ENCODE results near the gene USHBP1.
A peak's percentile ranks its signal among the peaks of the same experiment; 100 is the strongest.

USHBP1 gene

DNA sequence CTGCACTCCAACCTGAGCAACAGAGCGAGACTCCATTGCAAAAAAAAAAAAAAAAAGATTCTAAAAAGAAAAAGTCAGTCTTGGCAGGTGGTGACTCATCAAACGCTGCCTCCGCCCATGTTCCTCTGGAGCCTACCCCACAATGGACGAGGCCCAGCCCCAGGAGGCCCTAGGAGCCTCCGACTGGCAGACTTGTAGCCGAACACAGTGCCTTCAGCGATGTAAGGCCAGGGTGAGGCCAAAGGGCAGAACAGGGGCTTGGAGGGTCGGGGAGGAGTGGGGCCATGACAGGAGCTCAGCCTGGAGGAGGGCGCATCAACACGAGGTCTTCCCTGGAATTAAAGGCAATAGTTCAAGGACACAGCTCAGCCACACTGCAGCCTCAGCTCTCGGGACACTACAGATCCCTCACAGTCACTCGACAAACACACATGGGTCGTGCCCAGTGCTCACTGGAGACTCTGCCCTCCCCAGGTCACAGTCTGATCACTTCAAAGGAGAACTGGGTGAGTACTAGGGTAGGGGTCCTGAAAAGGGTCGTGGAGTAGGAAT, 44.3 kb downstream of the USHBP1 start:
- Histone ChIP-seq H3K9ac (ENCODE audit: insufficient read length, low read depth) (peak overlapping the region; percentile 63), H3K27me3 (ENCODE audit: insufficient read depth, insufficient read length) (peaks cover 2% of the 10 kb centered on the region), H3K36me3 (ENCODE audit: insufficient read depth, insufficient read length, low read length) (peaks cover 35% of the 10 kb centered on the region), H3K4me3 (ENCODE audit: insufficient read length, low read depth) (no peak overlapping the region), H3K9me3 (ENCODE audit: insufficient read depth, low read length) (no peaks in the 10 kb centered on the region), H3K4me1 (ENCODE audit: insufficient read depth, insufficient read length) (peaks cover 11% of the 10 kb centered on the region)
- TF ChIP-seq YY1 (IDR thresholded peaks at IDR 0.05; ENCODE audit: insufficient read depth, insufficient read length) (no peak), SUZ12 (IDR thresholded peaks at IDR 0.05; ENCODE audit: extremely low read depth, insufficient read depth, insufficient read length) (no peak), ZNF274 (IDR thresholded peaks at IDR 0.05; ENCODE audit: low read depth, low read length) (no peak)
- DNase-seq (ENCODE audit: low read depth, low spot score): no peak

DNA sequence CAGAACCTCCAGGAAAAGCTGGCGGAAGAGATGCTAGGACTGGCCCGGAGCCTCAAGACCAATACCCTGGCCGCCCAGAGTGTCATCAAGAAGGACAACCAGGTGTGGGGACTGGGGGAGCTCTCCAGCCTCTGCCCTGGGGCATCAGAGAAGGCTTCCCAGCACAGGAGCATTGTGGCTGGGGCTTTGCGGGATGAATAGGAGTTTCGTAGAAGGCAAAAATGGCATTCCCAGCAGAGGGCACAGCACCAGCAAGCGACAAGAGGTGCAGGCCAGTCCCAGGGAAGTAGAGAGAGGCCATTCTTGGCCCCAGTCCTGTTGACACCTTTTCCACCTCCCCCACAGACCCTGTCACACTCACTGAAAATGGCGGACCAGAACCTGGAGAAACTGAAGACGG, 45.3 kb downstream of the USHBP1 start:
- no peak for DNase-seq (ENCODE audit: low read depth, low spot score)
- Histone ChIP-seq H3K9me3 (ENCODE audit: insufficient read depth, low read length) (no peaks in the 10 kb centered on the region), H3K27me3 (ENCODE audit: insufficient read depth, insufficient read length) (no peaks in the 10 kb centered on the region), H3K36me3 (ENCODE audit: insufficient read depth, insufficient read length, low read length) (peaks cover 35% of the 10 kb centered on the region), H3K4me1 (ENCODE audit: insufficient read depth, insufficient read length) (peaks cover 11% of the 10 kb centered on the region), H3K9ac (ENCODE audit: insufficient read length, low read depth) (no peak overlapping the region), H3K4me3 (ENCODE audit: insufficient read length, low read depth) (no peak overlapping the region)
- TF ChIP-seq YY1 (IDR thresholded peaks at IDR 0.05; ENCODE audit: insufficient read depth, insufficient read length): no peak
- no peak for TF ChIP-seq ZNF274 (IDR thresholded peaks at IDR 0.05; ENCODE audit: low read depth, low read length)

DNA sequence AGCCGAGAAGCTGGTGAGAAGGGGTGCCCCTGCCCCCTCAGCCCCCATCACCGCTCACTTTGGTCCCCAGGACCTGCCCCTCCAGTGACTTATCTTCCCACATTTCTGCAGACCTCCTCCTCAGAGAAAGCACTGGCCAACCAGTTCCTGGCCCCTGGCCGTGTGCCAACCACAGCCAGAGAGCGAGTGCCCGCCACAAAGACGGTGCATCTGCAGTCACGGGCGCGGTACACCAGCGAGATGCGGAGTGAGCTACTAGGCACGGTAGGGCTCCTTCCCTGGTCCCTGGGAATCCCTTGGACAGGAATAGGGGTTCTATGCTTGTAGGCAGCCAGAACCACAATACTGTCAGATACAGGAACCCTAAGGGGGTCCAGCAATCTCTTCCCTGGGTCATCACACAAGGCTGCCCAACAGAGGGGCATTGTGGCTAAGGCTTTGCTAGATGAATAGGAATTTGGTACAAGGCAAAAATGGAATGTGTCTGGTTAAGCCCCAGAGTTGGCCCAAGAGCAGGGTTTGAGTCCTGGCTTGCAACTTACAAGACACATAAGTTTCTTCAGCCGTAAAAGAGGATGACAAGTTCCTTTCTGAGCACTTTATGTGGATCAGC, 48.4 kb downstream of the USHBP1 start:
- H3K27me3 ChIP-seq (ENCODE audit: insufficient read depth, insufficient read length): no peaks in the 10 kb centered on the region
- TF ChIP-seq ZNF274 (IDR thresholded peaks at IDR 0.05; ENCODE audit: low read depth, low read length): no peak
- TF ChIP-seq SUZ12 (IDR thresholded peaks at IDR 0.05; ENCODE audit: extremely low read depth, insufficient read depth, insufficient read length): no peak
- no peak for TF ChIP-seq YY1 (IDR thresholded peaks at IDR 0.05; ENCODE audit: insufficient read depth, insufficient read length)
- no peak for DNase-seq (ENCODE audit: low read depth, low spot score)
- H3K4me3 ChIP-seq (ENCODE audit: insufficient read length, low read depth): peak overlapping the region; percentile 58
- peak overlapping the region; percentile 15 for H3K9ac ChIP-seq (ENCODE audit: insufficient read length, low read depth)
- no peaks in the 10 kb centered on the region for H3K9me3 ChIP-seq (ENCODE audit: insufficient read depth, low read length)
- peaks cover 61% of the 10 kb centered on the region for H3K36me3 ChIP-seq (ENCODE audit: insufficient read depth, insufficient read length, low read length)
- peaks cover 11% of the 10 kb centered on the region for H3K4me1 ChIP-seq (ENCODE audit: insufficient read depth, insufficient read length)

- peak; percentile 89 for DNase-seq (ENCODE audit: low read depth, low spot score)
- H3K36me3 ChIP-seq (ENCODE audit: insufficient read depth, insufficient read length, low read length): peaks cover 64% of the 10 kb centered on the region
- H3K4me3 ChIP-seq (ENCODE audit: insufficient read length, low read depth): peak within 1 kb of the TSS; percentile 73
- no peaks in the 10 kb centered on the region for H3K9me3 ChIP-seq (ENCODE audit: insufficient read depth, low read length)
- no peaks in the 10 kb centered on the region for H3K27me3 ChIP-seq (ENCODE audit: insufficient read depth, insufficient read length)
- H3K4me1 ChIP-seq (ENCODE audit: insufficient read depth, insufficient read length): peaks cover 7% of the 10 kb centered on the region
- H3K9ac ChIP-seq (ENCODE audit: insufficient read length, low read depth): peak within 1 kb of the TSS; percentile 95
- TF ChIP-seq ZNF274 (IDR thresholded peaks at IDR 0.05; ENCODE audit: low read depth, low read length): no peak
- peak; percentile 95 for TF ChIP-seq YY1 (IDR thresholded peaks at IDR 0.05; ENCODE audit: insufficient read depth, insufficient read length)
- TF ChIP-seq SUZ12 (IDR thresholded peaks at IDR 0.05; ENCODE audit: extremely low read depth, insufficient read depth, insufficient read length): no peak
These were observed 49.2 kb downstream of the USHBP1 start, which contains the start of gene USE1 for GRCh38 chr19:17215127-17215971. Gene USE1 (plus strand): TSS chr19:17215357. CDS start chr19:17215406, 49 bp downstream.

DNA sequence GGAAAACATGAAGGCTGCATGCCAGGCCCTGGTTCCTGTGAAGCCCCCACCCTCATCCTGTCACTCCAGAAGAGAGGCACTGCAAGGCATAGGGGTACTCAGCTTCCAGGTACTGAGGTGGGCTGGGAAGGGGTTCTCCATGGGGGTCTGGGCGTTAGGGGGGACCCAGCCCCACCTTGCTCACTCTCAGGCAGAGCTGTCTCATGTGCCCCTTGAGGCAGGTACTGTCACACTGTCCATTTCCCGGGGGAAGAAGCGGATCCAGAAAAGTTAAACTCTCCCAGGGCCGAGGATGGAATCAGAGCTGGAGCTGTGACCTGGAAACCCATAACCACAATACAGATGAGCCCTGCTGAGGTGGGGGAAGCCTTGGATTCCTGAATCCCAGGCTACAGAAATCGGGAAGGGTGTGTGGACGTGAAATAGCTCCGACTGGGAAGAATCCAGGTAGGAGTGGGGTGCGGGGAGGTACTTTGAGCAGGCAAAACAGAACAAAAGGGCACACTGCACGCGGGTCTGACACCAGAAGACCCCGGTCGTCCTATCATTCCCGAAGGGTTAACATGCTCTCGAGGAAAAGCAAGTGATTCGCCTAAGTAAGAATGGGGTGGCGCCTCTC, 49.9 kb downstream of the USHBP1 start:
- Histone ChIP-seq H3K4me1 (ENCODE audit: insufficient read depth, insufficient read length) (peaks cover 11% of the 10 kb centered on the region), H3K36me3 (ENCODE audit: insufficient read depth, insufficient read length, low read length) (peaks cover 67% of the 10 kb centered on the region), H3K9ac (ENCODE audit: insufficient read length, low read depth) (peak overlapping the region; percentile 95), H3K4me3 (ENCODE audit: insufficient read length, low read depth) (peak overlapping the region; percentile 73), H3K9me3 (ENCODE audit: insufficient read depth, low read length) (no peaks in the 10 kb centered on the region), H3K27me3 (ENCODE audit: insufficient read depth, insufficient read length) (no peaks in the 10 kb centered on the region)
- TF ChIP-seq ZNF274 (IDR thresholded peaks at IDR 0.05; ENCODE audit: low read depth, low read length) (no peak), SUZ12 (IDR thresholded peaks at IDR 0.05; ENCODE audit: extremely low read depth, insufficient read depth, insufficient read length) (no peak), YY1 (IDR thresholded peaks at IDR 0.05; ENCODE audit: insufficient read depth, insufficient read length) (no peak)
- DNase-seq (ENCODE audit: low read depth, low spot score): no peak

DNA sequence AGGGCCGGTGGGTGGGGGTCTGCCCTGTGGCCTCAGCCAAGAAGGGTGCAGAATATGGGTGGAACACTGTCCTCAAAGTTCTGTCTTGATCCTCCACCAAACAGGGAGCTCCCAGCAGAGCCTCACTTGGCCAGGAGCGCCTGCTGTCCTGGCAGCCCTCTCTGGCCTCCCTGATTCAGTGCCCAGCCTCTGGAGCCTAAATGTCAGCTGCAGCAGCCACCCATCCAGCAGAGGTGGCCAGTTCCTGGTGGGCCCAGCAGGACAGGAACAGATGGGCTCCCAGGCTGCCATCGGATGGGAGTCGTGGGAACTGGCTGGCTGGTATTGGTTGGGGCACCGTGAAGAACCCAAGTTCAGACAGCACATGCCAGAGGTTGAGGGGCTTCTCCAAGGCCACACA, 51.2 kb downstream of the USHBP1 start:
- Histone ChIP-seq H3K9ac (ENCODE audit: insufficient read length, low read depth) (no peak overlapping the region), H3K9me3 (ENCODE audit: insufficient read depth, low read length) (no peaks in the 10 kb centered on the region), H3K36me3 (ENCODE audit: insufficient read depth, insufficient read length, low read length) (peaks cover 71% of the 10 kb centered on the region), H3K4me3 (ENCODE audit: insufficient read length, low read depth) (no peak overlapping the region), H3K27me3 (ENCODE audit: insufficient read depth, insufficient read length) (no peaks in the 10 kb centered on the region), H3K4me1 (ENCODE audit: insufficient read depth, insufficient read length) (peaks cover 21% of the 10 kb centered on the region)
- DNase-seq (ENCODE audit: low read depth, low spot score): no peak
- TF ChIP-seq YY1 (IDR thresholded peaks at IDR 0.05; ENCODE audit: insufficient read depth, insufficient read length) (no peak), ZNF274 (IDR thresholded peaks at IDR 0.05; ENCODE audit: low read depth, low read length) (no peak), SUZ12 (IDR thresholded peaks at IDR 0.05; ENCODE audit: extremely low read depth, insufficient read depth, insufficient read length) (no peak)

Data from NT2/D1 (cell line).